GM21576 (cell line): ENCODE results near the gene PTPRN2.
"Not testable (repeated sequence)": the region's sequence is repeated elsewhere in the genome, so short reads cannot be mapped to it uniquely, and the experiment has no call there.

ENCODE experiments used
- ATAC-seq: cut with Tn5 transposase; IDR thresholded peaks from one replicate; pipeline ENCODE4 v1.9.1; 2021; ENCODE audit warnings: mild to moderate bottlenecking, moderate library complexity; ENCODE audit not compliant: unreplicated experiment

Gene PTPRN2

DNA sequence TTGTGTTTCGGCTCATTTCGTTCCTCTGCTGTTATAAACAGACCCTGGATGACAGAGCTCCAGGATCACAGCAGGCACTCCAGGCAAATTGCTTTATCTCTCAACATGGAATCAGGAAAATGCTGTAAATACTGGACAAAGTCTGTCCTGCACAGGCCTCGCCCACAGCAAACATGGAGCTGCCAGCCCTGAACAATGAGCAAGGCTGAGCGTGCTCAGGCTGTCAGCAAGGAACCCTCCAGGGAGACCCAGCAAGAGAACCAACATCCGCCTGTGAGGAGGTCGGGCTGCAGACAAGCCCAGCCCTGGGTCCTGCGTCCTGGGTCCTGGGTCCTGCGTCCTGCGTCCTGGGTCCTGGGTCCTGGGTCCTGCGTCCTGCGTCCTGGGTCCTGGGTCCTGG is 180.8 kb downstream of the PTPRN2 start:
- no peak for ATAC-seq

DNA sequence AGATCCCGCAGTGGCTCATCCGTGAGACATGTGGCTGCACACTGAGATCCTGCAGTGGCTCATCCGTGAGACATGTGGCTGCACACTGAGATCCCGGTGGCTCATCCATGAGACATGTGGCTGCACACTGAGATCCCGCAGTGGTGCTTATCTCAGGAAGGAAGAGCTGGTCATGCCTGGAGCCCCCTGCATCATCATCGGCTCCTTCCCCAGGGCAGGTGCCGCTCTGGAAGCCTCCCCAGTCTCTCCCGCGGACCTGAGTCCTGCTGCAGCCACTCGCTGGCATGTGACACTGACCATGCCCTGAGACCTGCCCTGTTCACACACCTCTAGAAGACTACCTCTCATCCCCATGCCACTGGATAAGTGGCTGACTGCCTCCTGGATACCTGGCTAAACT is 181.3 kb downstream of the PTPRN2 start:
- no peak for ATAC-seq

DNA sequence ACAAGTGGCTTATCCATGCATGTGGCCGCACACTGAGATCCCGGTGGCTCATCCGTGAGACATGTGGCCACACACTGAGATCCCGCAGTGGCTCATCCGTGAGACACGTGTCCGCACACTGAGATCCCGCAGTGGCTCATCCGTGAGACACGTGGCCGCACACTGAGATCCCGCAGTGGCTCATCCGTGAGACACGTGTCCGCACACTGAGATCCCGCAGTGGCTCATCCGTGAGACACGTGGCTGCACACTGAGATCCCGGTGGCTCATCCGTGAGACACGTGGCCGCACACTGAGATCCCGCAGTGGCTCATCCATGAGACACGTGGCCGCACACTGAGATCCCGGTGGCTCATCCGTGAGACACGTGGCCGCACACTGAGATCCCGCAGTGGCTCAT is 181.9 kb downstream of the PTPRN2 start:
- ATAC-seq, result not testable (repeated sequence)

DNA sequence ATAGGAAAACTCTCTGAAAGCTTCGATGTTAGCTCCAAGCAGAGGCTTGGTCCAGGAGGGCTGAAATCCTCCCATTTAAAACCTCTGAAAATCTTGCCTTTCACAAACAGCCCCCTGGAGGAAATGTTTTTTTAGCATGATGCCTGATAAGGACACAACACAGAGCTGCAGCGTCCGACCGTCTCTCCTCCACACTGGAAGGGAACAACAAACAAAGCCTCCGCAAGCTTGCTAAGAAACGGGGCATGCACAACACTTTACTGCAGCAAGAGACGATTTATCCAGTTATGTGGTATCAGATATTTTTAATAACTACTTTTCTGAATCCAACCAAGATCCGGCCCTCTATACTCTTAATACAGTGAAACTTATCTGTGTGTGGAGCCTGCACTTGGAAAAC is 182.3 kb downstream of the PTPRN2 start:
- ATAC-seq, result no peak

DNA sequence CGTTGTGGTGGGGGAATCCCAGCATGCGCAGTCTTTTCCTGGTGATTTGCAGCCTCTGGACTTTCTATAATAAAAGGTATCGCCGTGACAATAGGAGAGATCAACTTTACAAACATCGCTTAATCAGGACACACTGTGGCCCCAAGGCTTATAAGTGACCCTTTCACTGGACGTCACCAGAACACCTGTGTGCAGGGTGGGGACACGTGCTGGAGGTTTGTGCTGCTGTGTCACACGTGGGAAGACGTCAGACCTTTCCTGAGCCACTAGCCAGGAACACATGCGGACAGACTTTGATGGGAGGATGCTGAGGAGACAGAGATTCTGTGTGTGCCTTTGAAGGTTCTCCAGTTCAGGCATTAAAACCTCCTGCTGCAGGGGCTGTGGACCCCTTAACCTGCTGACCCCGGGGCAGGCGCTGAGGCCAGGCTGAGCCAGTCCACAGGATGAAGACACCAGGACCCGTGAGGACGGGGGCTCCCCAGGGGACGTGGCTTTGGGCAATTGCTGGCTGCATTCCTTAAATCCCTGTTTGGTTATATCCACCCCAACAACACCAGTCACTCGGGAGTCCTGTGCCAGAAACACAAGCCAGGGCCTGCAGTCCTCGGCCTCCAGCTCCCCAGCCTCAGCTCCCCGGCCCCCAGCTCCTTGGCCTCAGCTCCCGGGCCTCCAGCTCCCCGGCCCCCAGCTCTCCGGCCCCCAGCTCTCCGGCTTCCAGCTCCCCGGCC is 183.4 kb downstream of the PTPRN2 start:
- no peak for ATAC-seq

DNA sequence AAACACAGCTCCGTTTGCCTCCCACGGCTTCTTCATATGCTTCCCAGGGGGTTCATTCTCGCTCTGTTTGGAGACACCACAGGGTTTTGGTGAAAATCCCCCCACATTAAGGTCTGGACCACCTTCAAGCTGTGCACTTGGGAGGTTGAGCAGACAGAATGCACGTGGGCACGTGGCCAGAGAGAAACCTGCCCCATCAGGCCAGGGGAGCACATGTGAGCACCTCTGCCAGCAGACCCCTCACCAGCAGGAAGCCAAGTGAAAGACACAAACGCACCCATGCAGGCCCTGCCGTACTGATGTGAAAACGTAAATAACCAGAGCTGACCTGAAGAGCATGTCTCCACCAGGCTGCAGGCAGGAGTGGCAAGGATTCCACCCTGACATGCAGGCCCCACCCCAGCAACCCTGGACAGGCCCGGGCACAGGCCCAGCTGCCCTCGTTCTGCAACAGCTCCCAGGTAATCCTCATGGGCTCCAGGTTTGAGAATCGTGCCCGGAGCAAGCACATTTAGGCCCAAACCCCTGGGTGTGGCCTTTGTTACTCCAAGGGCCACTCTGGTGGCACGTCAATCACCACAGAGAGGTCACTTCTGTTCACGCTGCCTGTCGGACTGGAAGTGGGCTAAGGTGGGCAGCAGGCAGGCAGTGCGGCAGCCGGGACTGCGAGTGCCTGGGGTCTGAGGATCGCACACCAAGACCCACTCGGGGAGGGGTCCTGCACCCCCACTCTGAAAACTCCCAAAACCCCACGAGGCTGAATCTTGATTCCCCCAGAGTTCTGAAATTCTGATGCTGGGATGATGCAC is 184.4 kb downstream of the PTPRN2 start:
- no peak for ATAC-seq

DNA sequence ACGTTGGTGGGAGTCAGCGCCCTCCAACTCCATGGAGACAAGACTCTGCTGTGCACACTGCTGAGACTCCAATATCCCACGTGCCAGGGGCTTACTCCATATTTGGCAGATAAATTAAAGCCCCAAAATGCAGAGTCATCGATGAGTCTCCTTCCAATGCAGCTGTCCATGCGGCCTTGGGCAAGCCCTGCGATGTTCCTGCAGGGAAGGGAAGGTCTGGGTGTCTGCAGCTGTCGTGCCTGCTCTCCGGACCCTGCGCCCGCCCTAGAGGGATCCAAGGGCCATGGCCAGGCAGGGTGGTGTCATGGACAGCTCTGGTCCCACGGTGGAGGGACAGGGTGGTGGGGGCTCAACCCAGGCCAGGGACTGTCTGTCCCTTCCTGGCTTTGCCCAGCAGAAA is 185.2 kb downstream of the PTPRN2 start:
- no peak for ATAC-seq

DNA sequence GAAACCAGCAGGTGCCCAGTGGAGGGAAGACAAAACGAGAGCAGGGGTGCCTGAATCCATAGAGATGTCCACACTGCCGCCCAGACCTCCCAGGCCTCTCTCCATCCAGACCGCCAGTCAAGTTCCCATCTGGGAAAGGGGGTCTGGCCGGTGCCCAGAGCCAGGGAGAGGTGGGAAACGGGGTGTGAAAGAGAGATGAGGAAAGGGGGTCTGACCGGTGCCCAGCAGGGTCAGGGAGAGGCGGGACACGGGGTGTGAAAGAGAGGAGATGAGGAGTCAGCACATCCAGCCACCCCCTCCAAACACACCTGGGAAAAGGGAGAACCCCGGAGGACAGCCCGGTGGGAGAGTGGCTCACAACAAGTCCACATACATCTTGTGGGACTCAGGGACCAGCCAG is 185.8 kb downstream of the PTPRN2 start:
- ATAC-seq, result no peak

DNA sequence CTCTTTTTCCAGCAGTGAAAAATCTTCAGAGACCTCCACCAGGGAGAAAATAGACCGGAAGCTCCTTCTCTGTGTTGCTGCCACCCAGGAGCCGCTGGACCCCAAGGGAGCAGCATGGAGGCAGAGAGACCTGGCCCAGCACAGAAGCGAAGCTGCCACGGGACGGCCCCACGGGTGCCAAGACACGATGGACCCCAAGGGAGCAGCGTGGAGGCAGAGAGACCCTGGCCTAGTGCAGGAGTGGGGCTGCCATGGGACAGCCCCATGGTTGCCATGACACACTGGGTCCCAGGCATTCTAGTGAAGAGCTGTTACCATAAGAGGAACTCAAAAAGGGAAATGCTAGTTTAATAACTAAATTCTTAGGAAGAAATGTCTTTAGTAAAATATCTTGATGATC is 186.3 kb downstream of the PTPRN2 start:
- no peak for ATAC-seq

DNA sequence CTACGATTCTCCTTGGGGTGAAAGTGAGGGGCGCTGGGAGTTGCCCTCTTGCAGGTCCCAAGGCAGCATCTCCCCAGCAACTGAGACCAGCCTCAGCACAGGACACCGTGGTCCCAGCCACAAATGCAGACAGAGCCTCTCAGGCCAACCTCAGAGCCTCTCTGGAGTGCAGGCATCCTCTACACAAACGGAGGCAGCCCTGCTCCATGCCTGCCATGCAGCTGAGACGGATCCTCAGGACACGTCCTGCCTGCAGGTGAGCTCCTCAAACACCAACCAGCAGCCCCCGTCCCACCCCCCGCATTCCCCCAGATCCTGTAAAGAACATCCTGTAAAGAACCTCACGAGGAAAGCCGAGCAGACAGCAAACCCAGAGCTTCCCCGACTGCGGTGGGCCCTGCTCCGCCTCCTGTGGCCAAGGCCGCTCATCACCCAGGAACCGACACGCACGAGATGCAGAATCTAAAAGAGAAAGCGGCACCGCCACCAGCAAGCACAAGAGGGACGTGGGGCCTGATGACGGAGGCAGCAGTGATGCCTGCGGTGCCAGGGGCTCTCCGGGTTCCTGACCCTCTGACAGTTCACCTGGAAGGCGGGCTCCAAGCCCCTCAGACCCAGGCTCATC is 186.9 kb downstream of the PTPRN2 start:
- ATAC-seq, result no peak

DNA sequence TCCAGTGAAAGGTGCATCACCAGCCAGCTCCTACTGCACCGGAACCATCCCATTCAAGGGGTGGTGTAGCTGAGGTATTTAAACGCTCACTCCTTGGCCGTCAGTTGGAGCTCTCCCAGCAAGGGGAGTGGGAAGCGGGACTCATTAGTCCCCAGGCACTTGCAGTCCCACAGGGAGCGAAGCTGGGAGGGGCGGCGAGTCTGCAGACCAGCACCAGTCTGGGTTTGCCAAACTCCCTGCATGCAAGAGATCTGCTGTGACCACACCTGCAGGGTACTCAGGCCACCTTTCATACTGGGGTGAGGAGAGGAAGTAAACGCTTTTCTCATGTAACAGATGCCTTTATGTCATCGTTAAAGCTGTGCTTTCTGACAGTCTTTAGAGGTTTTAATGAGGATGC is 187.9 kb downstream of the PTPRN2 start:
- no peak for ATAC-seq

DNA sequence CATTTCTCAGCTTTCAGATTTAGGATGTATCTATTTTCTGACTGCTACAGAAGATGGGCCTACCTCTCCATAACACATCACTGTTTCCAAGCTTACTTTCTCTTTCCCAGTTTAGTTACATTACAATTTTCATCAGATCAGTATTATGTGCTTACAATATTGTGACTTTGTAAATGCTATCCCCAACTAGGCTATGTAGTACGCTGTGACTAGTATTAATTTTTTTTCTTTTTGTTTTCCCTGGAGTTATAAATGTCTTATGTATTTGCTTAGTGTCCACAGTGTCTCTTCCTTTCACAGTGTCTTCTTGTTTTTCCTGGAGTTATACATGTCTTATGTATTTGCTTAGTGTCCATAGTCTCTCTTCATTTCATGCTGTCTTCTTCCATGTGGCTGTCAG is 188.9 kb downstream of the PTPRN2 start:
- no peak for ATAC-seq

DNA sequence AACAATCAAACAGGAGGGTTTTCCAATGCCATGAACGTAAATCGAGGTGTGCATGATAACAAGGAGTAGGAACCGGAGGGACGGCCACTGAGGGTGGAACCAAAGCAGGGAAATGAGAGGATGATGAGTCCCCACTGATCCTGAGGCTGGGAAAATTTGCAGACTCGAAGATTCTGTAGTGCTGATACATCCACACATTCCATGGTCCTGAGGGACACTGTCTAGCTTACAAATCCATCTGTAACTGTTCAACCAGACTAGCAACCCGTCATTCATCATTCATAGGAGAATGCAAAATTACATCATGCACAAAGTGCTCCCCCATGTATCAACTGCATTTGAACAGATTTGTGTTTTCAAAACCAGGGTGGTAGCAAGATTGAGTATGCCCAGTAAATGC is 189.7 kb downstream of the PTPRN2 start:
- no peak for ATAC-seq

DNA sequence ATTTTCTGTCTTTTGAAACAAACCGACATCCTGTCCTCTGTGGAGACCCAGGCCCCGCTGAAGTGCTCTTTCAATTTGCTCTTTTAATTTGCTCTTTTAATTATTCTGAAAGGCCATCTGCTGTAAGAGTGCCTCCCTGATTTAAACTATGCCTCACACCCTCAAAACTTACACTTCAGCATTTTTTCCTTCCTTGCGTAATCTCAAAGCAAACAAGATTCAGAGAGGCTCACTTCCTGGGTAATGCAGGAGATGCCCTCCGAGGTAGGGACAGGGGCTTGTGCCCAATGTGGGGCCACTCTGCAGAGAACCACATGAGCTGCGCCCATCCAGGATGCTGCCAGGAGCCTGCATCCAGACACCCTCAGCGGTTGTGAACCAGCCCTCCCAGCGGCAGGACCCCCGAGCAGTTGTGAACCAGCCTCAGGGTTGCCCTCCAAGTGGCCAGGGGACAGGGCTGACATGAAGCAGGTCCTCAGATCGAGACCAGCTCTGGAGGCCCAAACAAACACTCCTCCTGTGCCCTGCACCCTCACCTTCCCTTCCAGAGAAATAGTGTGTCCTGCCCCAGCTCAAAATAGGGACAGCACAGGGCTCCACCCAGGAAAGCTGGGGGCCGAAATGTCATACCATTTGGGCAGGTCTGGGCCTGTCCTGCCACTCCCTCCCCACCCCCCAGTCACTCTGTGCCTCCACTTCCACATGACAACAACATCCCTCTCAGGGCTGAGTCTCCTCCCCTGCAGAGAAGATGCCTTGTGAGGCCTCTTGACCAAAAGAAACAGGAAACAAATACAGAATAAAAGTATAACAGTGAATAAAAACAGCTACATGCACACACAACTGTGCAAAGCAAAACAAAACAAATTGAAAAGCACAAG is 190.4 kb downstream of the PTPRN2 start:
- no peak for ATAC-seq

DNA sequence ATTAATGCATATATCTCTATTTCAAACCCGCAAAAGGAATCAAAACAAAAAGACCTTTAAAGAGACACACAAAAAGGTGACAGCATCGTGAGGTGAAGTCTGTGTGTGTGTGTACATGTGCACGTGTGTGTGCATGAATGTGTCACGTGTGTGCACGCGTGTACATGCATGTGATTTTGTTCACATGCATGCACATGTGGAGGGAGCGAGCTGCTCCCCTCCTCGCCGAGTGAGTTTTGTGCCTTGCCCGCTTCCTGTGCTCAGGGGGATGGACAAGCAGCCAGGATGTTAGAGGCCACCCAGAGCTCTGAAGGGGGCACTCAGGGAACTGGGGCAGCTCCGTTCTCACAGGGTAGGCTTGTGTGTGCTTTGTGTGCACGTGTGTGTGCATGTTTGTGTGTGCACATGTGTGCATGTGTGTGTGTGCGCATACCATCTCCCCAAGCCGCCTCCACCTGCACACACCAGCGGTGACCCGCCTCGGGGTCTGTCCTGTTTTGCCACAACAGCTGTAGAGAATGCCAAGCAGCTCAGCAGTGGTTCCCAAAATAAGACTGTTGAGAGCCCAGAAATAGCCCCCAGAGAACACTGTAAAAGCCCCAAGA is 191.2 kb downstream of the PTPRN2 start:
- no peak for ATAC-seq

DNA sequence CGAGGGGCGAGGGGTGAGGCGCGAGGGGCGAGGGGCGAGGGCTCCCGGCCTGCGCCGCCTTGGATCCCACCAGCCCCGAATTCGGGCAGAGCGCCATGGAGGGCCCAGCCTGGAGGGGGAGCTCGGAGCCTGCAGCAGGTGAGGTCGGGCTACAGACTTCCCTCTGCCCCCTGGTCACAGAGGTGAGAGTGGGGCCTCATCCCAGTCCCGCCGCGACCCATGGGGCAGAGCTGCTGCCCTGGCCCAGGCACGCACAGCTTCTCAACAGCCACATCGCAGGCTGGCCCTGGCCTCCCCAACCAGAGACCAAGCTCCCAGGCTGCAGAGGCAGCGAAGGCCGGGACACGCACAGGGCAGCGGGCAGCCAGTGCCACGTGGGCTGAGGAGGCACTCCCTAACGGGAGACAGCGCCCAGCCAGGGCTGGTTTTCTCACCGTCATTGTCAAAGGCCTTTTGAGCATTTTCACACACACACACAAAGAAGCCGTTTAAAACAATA is 191.8 kb downstream of the PTPRN2 start:
- no peak for ATAC-seq

DNA sequence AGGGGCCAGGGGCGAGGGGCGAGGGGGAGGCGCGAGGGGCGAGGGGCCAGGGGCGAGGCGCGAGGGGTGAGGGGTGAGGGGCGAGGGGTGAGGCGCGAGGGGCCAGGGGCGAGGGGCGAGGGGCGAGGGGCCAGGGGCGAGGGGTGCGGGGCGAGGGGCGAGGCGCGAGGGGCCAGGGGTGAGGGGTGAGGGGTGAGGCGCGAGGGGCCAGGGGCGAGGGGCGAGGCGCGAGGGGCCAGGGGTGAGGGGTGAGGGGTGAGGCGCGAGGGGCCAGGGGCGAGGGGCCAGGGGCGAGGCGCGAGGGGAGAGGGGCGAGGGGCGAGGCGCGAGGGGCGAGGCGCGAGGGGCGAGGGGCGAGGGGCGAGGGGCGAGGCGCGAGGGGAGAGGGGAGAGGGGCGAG is 192.3 kb downstream of the PTPRN2 start:
- no peak for ATAC-seq

DNA sequence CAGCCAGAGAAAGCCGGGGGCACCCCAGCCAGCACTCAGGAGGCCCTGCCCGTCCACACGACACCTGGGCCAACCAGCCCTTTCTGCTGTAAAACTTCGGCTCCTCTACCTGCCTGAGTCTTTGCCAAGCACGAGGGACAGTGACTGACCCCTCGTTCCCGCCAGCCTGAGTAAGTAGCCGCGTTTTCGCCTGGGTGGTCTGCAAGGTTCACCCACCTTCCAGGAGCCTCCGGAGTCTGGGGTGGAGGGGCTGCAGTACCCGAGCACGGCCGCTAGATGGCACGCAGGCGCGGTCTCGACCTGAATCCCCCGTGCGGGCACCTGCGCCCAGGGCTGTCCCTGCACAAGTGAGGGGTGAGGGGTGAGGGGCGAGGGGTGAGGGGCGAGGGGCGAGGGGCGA is 192.7 kb downstream of the PTPRN2 start:
- ATAC-seq, result no peak

DNA sequence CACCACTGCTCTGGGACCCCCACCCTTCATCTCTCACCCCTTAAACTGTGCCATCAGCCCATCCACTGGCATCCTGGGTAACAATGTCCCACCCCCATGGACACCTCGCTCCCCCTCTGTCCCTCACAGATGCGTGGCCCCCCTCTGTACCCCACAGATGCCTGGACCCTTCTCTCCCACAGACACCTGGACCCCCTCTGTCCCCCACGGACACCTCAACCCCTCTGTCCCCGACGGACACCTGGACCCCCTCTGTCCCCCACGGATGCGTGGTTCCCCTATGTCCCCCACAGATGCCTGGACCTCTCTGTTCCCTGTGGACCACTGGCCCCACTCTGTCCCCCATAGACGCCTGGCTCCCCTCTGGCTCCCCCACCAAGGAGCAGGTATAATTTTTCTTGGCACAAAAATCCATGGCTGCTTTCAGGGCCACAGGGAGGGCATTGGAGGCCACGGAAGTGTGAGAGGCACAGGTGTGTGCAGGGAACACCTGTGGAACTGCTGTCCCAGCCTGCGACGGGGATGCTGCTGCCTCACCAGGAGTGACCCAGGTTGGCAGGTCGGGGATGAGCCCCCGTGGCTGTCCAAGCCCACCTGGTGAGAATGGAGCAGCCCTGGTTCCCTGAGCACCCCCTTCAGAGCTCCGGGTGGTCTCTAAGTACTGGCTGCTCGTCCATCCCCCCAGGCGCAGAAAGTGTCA is 193.5 kb downstream of the PTPRN2 start:
- no peak for ATAC-seq

DNA sequence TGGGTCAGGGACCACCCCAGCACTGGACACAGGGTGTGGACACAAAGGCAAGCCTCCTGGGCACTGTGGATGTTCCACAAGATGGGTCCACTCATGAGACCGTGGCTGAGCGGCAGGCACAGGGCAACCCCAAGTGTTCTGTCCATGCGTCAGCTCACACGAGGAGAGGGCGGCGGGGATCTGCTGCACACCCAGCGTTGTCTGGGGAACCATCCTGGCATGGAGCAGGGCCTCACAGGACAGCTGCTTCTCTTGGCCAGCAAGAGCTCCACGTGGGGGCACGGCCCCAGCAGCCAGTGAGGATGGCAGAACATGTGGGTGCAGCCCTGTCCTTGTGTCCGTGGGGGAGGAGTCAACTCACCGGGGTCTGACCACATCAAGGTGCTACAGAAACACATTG is 195.4 kb downstream of the PTPRN2 start:
- no peak for ATAC-seq
